Endothelial cell (in vitro differentiated cells): ENCODE measurements around the gene SLC7A14. TPM values are rescaled to one million over a fixed set of nuclear protein-coding genes. Genes with fewer than 3 reads are reported as not detected.
A peak's percentile ranks its signal among the peaks of the same experiment; 100 is the strongest.

Experiments used
- DNase-seq: peaks from one replicate; pipeline ENCODE4 v3.0.0; 2021; ENCODE audit warnings: low spot score
- H3K27ac Mint-ChIP-seq: one replicate; pipeline ENCODE4 v1.8.0; 2021; ENCODE audit warnings: mixed read lengths, inconsistent platforms; ENCODE audit not compliant: unreplicated experiment
- H3K27me3 Mint-ChIP-seq: one replicate; pipeline ENCODE4 v1.8.0; 2021; ENCODE audit warnings: mild to moderate bottlenecking, moderate library complexity, mixed read lengths, inconsistent platforms; ENCODE audit not compliant: unreplicated experiment
- H3K36me3 Mint-ChIP-seq: one replicate; pipeline ENCODE4 v1.8.0; 2021; ENCODE audit warnings: mild to moderate bottlenecking, low read depth, mixed read lengths, inconsistent platforms; ENCODE audit not compliant: unreplicated experiment
- H3K4me1 Mint-ChIP-seq: one replicate; pipeline ENCODE4 v1.8.0; 2021; ENCODE audit warnings: mild to moderate bottlenecking, mixed read lengths, inconsistent platforms; ENCODE audit not compliant: unreplicated experiment
- H3K4me3 Mint-ChIP-seq: one replicate; pipeline ENCODE4 v1.8.0; 2021; ENCODE audit warnings: mild to moderate bottlenecking, mixed read lengths, inconsistent platforms; ENCODE audit not compliant: unreplicated experiment
- H3K9me3 Mint-ChIP-seq: one replicate; pipeline ENCODE4 v1.8.0; 2021; ENCODE audit warnings: mixed read lengths, inconsistent platforms; ENCODE audit not compliant: unreplicated experiment
- total RNA-seq: library from RNA; stranded (reverse); fragmentation: NEBNext Ultra II Directional; extraction: Animal tissue kit (Norgen Biotek cat#: 25700); gene quantifications from one replicate; pipeline ENCODE4 v1.2.1, GENCODE V29; 2021; ENCODE audit not compliant: unreplicated experiment
- TF ChIP-seq, protein P1 (sequence below): fragments of 200-600 bp; sonication (generic); IDR thresholded peaks from one replicate; pipeline ENCODE4 v1.5.0; 2021; ENCODE audit warnings: antibody characterized with exemption; ENCODE audit not compliant: unreplicated experiment

SLC7A14 gene
- total RNA-seq, 1 donor from 2014 or later: 2.5 TPM

DNA sequence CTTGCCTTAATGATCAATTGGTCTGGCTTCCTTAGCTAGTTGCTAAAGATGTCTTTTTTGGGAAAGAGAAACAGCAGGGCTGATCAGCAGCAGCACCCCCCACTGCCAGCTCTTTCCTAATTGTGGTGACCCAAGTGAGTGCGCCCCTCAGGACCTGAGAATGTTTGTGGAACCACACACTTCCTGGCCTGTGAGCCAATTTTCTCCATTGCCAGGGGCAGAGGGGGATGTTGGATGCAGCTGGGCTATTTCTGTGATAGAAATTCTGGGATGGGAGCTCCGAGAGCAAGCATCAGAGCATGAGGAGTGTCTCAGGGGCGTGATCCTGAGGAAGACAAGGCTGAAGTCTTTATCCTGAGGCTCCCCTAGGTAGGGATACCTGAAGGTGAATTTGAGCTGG lies 100.6 kb downstream of the SLC7A14 start:
- H3K4me3 Mint-ChIP-seq: no peak overlapping the region
- H3K27ac Mint-ChIP-seq: no peak overlapping the region
- no peak for DNase-seq
- peaks cover 7% of the 10 kb centered on the region for H3K27me3 Mint-ChIP-seq
- H3K36me3 Mint-ChIP-seq: peaks cover 7% of the 10 kb centered on the region
- no peaks in the 10 kb centered on the region for H3K9me3 Mint-ChIP-seq
- TF ChIP-seq, protein P1, sequence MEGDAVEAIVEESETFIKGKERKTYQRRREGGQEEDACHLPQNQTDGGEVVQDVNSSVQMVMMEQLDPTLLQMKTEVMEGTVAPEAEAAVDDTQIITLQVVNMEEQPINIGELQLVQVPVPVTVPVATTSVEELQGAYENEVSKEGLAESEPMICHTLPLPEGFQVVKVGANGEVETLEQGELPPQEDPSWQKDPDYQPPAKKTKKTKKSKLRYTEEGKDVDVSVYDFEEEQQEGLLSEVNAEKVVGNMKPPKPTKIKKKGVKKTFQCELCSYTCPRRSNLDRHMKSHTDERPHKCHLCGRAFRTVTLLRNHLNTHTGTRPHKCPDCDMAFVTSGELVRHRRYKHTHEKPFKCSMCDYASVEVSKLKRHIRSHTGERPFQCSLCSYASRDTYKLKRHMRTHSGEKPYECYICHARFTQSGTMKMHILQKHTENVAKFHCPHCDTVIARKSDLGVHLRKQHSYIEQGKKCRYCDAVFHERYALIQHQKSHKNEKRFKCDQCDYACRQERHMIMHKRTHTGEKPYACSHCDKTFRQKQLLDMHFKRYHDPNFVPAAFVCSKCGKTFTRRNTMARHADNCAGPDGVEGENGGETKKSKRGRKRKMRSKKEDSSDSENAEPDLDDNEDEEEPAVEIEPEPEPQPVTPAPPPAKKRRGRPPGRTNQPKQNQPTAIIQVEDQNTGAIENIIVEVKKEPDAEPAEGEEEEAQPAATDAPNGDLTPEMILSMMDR: no peak
- H3K4me1 Mint-ChIP-seq: peaks cover 2% of the 10 kb centered on the region

DNA sequence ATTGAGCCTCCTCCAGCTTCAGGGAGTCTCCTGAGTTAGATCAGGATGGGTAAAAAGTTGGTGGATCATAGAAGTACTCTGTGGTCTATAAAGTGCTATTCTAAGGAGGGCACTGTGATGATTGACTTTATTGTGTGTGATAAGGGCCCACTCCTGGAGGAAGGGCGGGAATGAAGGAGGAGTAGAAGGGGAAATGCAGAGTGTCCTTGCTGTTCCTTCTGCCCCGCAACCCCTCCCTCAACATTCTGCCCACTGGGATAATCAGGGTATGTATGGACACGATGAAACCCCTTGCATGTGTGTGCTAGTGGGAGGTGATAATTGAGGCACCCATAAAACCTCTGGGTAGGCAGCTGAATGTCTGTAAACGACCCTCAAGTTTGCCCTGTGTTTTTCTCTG lies 101.0 kb downstream of the SLC7A14 start:
- TF ChIP-seq, protein P1: no peak
- H3K9me3 Mint-ChIP-seq: no peaks in the 10 kb centered on the region
- peaks cover 2% of the 10 kb centered on the region for H3K4me1 Mint-ChIP-seq
- no peak for DNase-seq
- no peak overlapping the region for H3K4me3 Mint-ChIP-seq
- H3K27me3 Mint-ChIP-seq: peaks cover 10% of the 10 kb centered on the region
- no peak overlapping the region for H3K27ac Mint-ChIP-seq
- H3K36me3 Mint-ChIP-seq: peaks cover 10% of the 10 kb centered on the region

DNA sequence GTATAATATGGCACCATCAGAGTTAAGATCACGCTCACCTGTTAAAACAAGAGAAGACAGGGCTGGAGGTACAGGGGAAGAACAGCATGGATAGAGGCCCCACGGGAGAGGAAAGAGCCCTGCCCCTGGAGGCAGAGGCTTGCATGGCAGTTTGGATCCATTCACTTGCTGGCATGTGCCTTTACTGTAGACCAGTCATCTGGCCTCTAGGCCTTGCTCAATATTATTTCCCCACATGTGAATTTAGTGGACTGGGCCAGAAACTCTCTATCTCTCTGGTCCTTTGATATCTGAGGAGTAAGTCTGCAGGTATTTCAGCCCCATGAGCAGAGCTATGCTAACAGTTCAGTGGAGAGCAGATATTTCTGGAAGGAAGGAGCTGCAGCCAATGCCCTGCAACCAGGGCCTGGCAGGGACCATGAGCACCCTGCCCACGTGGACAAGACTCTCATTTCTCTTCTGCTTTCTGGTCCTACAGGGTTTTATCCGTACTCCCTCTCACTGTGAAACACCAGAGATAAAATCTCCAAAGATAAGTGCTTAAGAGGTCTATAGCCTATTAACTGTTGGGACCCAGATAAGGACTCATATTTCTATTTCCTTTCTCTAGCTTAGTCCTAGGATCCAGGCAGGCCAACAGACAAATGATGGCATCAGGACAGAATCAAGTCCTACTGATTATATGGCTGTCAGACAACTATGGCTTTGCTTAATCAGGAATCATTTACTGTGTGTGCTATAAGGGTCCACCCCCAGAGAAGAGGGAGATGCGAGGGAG lies 102.2 kb downstream of the SLC7A14 start:
- peaks cover 2% of the 10 kb centered on the region for H3K4me1 Mint-ChIP-seq
- H3K27ac Mint-ChIP-seq: no peak overlapping the region
- TF ChIP-seq, protein P1: peak; percentile 15
- peaks cover 11% of the 10 kb centered on the region for H3K36me3 Mint-ChIP-seq
- H3K4me3 Mint-ChIP-seq: no peak overlapping the region
- no peak for DNase-seq
- H3K9me3 Mint-ChIP-seq: no peaks in the 10 kb centered on the region
- H3K27me3 Mint-ChIP-seq: peaks cover 10% of the 10 kb centered on the region

DNA sequence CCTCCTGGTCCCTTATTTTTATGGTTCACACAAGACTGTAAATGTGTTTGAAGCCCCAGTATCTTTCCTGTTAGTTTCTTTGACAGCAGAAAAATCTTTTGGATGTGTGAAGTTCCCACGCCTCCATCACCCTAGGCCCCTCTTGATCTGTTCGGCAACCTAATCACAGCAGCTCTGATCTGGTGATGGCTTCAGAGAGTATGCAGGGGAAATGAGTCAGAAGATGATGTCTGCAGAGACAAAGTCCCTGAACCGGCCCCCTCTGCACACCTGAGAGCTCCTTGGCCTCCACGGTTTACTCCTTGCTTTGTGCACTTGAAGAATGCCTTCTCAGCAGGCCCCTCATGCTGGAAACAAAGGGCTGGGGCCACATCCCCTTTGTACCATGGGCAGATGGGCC lies 103.7 kb downstream of the SLC7A14 start:
- no peak overlapping the region for H3K4me3 Mint-ChIP-seq
- TF ChIP-seq, protein P1: no peak
- DNase-seq: no peak
- H3K36me3 Mint-ChIP-seq: peaks cover 11% of the 10 kb centered on the region
- H3K4me1 Mint-ChIP-seq: peaks cover 2% of the 10 kb centered on the region
- no peaks in the 10 kb centered on the region for H3K9me3 Mint-ChIP-seq
- H3K27ac Mint-ChIP-seq: no peak overlapping the region
- H3K27me3 Mint-ChIP-seq: peaks cover 11% of the 10 kb centered on the region

DNA sequence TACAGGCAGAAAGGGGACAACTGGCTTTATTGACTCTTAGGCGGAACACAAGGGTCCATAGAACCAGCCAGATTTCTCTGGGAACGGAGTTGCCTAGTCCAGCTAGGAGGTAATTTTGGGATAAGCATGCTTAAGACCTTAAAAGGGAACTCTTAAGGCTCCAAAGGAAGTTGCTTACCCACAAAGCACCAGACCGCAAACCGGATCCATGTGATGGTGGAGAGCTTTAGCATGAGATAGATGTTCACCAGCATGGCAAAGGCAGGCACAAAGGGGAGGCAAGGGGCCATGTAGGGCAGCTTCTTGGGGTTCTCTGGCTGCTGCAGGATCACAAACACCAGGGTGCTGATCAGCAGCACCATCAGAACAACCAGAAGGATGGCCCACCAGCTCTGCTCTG lies 105.8 kb downstream of the SLC7A14 start:
- peaks cover under 1% of the 10 kb centered on the region for H3K4me1 Mint-ChIP-seq
- H3K27me3 Mint-ChIP-seq: peaks cover 5% of the 10 kb centered on the region

More for the DNA sequence above, 105.8 kb downstream of the SLC7A14 start:
- no peak for DNase-seq
- Mint-ChIP-seq H3K36me3 (peaks cover 5% of the 10 kb centered on the region), H3K4me3 (no peak overlapping the region), H3K27ac (no peak overlapping the region), H3K9me3 (no peaks in the 10 kb centered on the region)
- TF ChIP-seq, protein P1: no peak
